GM10248 (cell line): ENCODE measurements around the gene PAPPA2.
"Not testable (repeated sequence)": the region's sequence is repeated elsewhere in the genome, so short reads cannot be mapped to it uniquely, and the experiment has no call there.

Experiments
- CTCF ChIA-PET: fragments of 300-600 bp; sonication (Branson Sonifier 250); formaldehyde crosslinking; extraction: SDS; loops from one replicate; lab custom pipeline; 2021; ENCODE audit warnings: antibody characterized with exemption; lab: Yijun Ruan, JAX
- POLR2A ChIA-PET: fragments of 350-650 bp; sonication (Branson Sonifier 250); formaldehyde crosslinking; extraction: SDS; loops from one replicate; lab custom pipeline; 2020; ENCODE audit warnings: antibody characterized with exemption; lab: Yijun Ruan, JAX
- DNase-seq: peaks from one replicate; pipeline ENCODE4 v3.0.0; 2012; ENCODE audit errors: extremely low spot score
- TF ChIP-seq, protein P1 (sequence below): IDR thresholded peaks from 2 replicates; pipeline ENCODE4 v1.5.1; 2012; ENCODE audit warnings: mild to moderate bottlenecking, low read depth; ENCODE audit errors: extremely low read depth, missing control alignments, control extremely low read depth

The PAPPA2 gene

DNA sequence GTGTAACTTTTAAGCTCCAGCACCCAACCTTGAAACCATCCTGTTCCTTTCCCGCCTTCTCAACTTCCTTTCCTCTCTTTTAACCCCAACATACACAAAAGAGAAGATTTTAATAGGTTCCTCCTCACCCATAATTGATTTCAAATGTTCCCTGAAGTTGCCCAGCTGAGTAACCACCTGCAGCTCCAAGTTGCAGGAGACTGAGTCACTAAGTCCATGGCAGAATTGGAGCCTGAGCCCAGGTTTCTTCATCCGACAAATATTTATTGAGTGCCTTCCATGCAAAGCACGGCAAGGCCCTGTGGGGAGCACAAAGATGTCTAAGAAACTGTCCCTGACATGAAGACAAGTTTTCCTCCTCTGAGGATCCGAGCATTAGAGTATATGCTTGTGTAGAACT, 97.7 kb downstream of the PAPPA2 start:
- TF ChIP-seq, protein P1, sequence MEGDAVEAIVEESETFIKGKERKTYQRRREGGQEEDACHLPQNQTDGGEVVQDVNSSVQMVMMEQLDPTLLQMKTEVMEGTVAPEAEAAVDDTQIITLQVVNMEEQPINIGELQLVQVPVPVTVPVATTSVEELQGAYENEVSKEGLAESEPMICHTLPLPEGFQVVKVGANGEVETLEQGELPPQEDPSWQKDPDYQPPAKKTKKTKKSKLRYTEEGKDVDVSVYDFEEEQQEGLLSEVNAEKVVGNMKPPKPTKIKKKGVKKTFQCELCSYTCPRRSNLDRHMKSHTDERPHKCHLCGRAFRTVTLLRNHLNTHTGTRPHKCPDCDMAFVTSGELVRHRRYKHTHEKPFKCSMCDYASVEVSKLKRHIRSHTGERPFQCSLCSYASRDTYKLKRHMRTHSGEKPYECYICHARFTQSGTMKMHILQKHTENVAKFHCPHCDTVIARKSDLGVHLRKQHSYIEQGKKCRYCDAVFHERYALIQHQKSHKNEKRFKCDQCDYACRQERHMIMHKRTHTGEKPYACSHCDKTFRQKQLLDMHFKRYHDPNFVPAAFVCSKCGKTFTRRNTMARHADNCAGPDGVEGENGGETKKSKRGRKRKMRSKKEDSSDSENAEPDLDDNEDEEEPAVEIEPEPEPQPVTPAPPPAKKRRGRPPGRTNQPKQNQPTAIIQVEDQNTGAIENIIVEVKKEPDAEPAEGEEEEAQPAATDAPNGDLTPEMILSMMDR: no peak
- POLR2A ChIA-PET: no interaction called here
- DNase-seq: no peak
- CTCF ChIA-PET: interaction anchor here (0.7 to 5.5 kb wide), 27 partner anchors 8 to 1383 kb away, joined by 3 to 42 read pairs (median 4); no protein-coding TSS in a partner anchor

GRCh38 chr1:176561761-176562160, 98.8 kb downstream of the PAPPA2 start:
- DNase-seq, POLR2A ChIA-PET: not testable (repeated sequence)
- CTCF ChIA-PET: interaction anchor here (1.0 to 5.5 kb wide), 6 partner anchors 10 to 334 kb away, joined by 3 to 42 read pairs (median 15); no protein-coding TSS in a partner anchor

DNA sequence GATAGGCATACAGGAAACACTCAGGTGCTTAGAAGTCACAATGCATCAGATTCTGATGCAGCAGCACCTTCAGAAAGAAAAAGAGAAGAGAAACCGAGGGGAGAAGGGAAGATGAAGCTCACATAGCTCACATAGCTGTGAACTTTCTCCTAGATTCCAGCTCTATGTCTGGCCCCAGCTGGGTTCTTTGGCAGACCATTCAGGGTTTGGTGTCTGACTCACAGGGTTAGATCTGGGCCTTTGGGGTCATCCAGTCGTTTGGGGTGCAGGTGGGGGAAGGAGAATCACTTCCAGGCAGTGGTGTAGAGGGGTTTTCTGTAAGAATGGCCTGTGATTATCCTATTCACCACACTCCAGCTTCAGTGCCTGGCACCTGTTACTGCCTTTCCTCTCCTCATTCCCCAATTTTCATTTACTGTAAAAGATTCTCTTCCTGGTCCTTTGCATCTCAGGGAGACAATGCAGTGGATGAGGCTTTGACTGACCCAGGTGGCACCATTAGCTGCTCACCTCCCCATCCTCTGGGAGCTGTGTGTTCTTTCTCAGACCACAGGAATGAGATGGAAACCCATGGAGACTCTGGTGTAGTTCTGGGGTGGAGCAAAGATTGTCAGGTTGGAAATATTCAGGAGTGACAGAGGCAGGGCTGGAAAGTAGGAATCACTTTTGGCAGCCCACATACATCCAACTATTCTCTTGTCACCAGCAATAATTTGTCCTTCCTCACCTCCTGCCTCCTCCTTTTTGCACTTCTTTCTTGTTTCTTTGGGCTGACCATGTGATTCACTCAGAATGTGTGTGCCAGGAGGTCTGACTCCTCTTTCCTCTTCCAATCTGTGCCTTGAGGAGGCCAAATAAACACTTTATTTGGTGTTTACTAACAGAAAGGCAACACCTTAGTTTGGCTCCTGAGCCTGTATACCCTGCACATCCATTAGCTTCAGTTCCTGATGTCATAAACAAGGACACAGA, 103.3 kb downstream of the PAPPA2 start:
- DNase-seq: no peak
- ChIA-PET CTCF (interaction anchor here (0.8 to 1.2 kb wide), 3 partner anchors 11 to 478 kb away, joined by 3 read pairs; no protein-coding TSS in a partner anchor), POLR2A (no interaction called here)
- TF ChIP-seq, protein P1: no peak

DNA sequence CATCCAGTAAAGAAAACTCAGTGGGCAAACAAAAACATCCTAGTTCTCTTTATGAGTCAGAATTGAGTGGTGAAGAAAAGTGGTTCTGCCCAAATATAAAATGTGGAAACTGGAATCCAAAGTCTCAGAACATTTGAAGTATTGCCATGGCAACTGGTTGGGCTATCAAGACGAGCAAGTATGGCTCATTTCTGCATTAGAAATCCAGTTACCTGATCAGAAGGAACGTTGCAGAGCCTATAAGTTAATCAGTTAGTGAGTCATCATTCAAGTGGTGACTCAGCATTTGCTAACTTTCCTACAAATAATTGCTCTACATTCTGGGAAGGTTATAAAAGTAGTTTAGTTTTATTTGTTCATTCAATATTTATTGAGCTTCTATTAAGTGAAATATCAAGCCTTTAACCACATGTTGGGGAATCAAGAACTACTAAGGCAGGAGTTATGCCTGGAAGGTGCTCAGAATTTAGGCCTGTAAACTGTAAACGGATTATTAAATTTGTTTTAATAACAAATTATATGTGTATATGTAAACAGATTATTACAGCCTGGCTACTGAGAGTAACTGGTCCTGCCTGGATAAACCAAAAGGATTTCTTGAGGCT, 104.3 kb downstream of the PAPPA2 start:
- TF ChIP-seq, protein P1: no peak
- ChIA-PET CTCF (no interaction called here), POLR2A (no interaction called here)
- no peak for DNase-seq

DNA sequence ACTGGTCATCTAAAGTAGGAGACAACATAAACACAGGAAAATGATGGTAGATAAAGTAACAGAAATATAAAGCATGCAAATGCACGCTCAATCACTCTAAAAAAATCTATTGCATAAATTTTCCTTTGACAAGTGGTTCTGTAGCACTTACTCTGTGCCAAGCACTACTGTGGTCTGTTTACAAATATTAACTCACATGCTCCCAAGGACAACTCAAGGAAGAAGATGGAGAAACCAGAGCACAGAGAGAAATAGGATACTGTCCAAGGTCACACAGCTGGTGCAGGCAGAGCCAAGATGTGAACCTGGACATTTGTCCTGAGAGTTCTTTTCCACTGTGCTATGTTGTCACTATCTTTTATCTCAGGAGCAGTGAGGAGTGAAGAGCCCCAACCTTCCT, 105.2 kb downstream of the PAPPA2 start:
- ChIA-PET POLR2A (no interaction called here), CTCF (interaction anchor here (1.0 kb wide), 1 partner anchor 9 kb away, joined by 3 read pairs; no protein-coding TSS in a partner anchor)
- TF ChIP-seq, protein P1: no peak
- no peak for DNase-seq

GRCh38 chr1:176574756-176575155, 111.8 kb downstream of the PAPPA2 start:
- DNase-seq: no peak
- TF ChIP-seq, protein P1: no peak
- ChIA-PET POLR2A (no interaction called here), CTCF (interaction anchor here (1.2 to 2.2 kb wide), 2 partner anchors 15 to 84 kb away, joined by 3 to 11 read pairs; no protein-coding TSS in a partner anchor)
